B cell (primary cell): ENCODE measurements around the gene SLC39A2.

Source experiments
- CTCF ChIP-seq: fragments of 200-600 bp; IDR thresholded peaks from one replicate; pipeline ENCODE4 v1.8.0; 2022; ENCODE audit warnings: antibody characterized with exemption, mild to moderate bottlenecking
- EZH2 ChIP-seq: IDR thresholded peaks from 2 replicates; pipeline ENCODE4 v1.6.1; 2012; ENCODE audit warnings: borderline replicate concordance, low read depth, mild to moderate bottlenecking, moderate library complexity, low read length; ENCODE audit not compliant: insufficient read depth, poor library complexity, severe bottlenecking

GRCh38 chr14:21038441-21039422 lies 39.6 kb downstream of the SLC39A2 start:
- TF ChIP-seq CTCF (no peak), EZH2 (no peak)
